Mesendoderm (in vitro differentiated cells): ENCODE data around the gene EXD3.

Source experiments
- DNase-seq: peaks from one replicate; pipeline ENCODE4 v3.0.0; 2013
- H2AK5ac ChIP-seq: 2 replicates; pipeline ENCODE4 v1.6.1; 2013; ENCODE audit warnings: low read length, inconsistent platforms
- H2BK120ac ChIP-seq: 2 replicates; pipeline ENCODE4 v1.6.1; 2013; ENCODE audit warnings: low read depth, mild to moderate bottlenecking, low read length, moderate library complexity, mixed read lengths
- H2BK15ac ChIP-seq: replicated peaks from 2 replicates; pipeline ENCODE4 v1.6.1; 2013; ENCODE audit warnings: low read depth, mild to moderate bottlenecking, moderate library complexity
- H2BK5ac ChIP-seq: 2 replicates; pipeline ENCODE4 v1.6.1; 2013; ENCODE audit warnings: low read length, inconsistent platforms
- H3K18ac ChIP-seq: 2 replicates; pipeline ENCODE4 v1.6.1; 2013; ENCODE audit warnings: mild to moderate bottlenecking, low read length, mixed read lengths
- H3K23ac ChIP-seq: one replicate; pipeline ENCODE4 v1.6.1; 2013; ENCODE audit warnings: low read length
- H3K27ac ChIP-seq: 2 replicates; pipeline ENCODE4 v1.5.1; 2013; ENCODE audit warnings: low read depth, mild to moderate bottlenecking, inconsistent platforms, low read length, moderate library complexity
- H3K27me3 ChIP-seq: 2 replicates; pipeline ENCODE4 v1.6.1; 2013; ENCODE audit warnings: low read length, control low read depth, mild to moderate bottlenecking, inconsistent platforms; ENCODE audit not compliant: insufficient read depth, poor library complexity
- H3K36me3 ChIP-seq: 2 replicates; pipeline ENCODE4 v1.6.1; 2013; ENCODE audit warnings: low read length, inconsistent platforms; ENCODE audit not compliant: control insufficient read depth, insufficient read depth
- H3K4ac ChIP-seq: one replicate; pipeline ENCODE4 v1.6.1; 2013; ENCODE audit warnings: low read depth, mild to moderate bottlenecking, low read length, moderate library complexity
- H3K4me1 ChIP-seq: 2 replicates; pipeline ENCODE4 v1.6.1; 2013; ENCODE audit warnings: low read depth, low read length, inconsistent platforms; ENCODE audit not compliant: control insufficient read depth
- H3K4me2 ChIP-seq: 2 replicates; pipeline ENCODE4 v1.6.1; 2013; ENCODE audit warnings: low read length
- H3K4me3 ChIP-seq: 2 replicates; pipeline ENCODE4 v1.5.1; 2013; ENCODE audit warnings: mild to moderate bottlenecking, low read length
- H3K56ac ChIP-seq: one replicate; pipeline ENCODE4 v1.6.1; 2013; ENCODE audit warnings: low read length
- H3K79me1 ChIP-seq: 2 replicates; pipeline ENCODE4 v1.6.1; 2013; ENCODE audit warnings: low read length, inconsistent platforms
- H3K79me2 ChIP-seq: 2 replicates; pipeline ENCODE4 v1.6.1; 2013; ENCODE audit warnings: mild to moderate bottlenecking, low read length; ENCODE audit not compliant: control insufficient read depth, insufficient read depth
- H3K9ac ChIP-seq: 2 replicates; pipeline ENCODE4 v1.6.1; 2013; ENCODE audit warnings: low read length, inconsistent platforms
- H4K5ac ChIP-seq: one replicate; pipeline ENCODE4 v1.6.1; 2013; ENCODE audit warnings: low read length
- H4K8ac ChIP-seq: one replicate; pipeline ENCODE4 v1.6.1; 2013; ENCODE audit warnings: low read depth, mild to moderate bottlenecking, control low read depth, low read length, moderate library complexity
- WGBS: extraction: QIAGEN DNeasy Blood & Tissue Kit; methylation state at CpG from one replicate; pipeline ENCODE4 v1.1.7; 2013; ENCODE audit warnings: low lambda C conversion rate, missing lambda C conversion rate; ENCODE audit not compliant: insufficient coverage; ENCODE audit errors: extremely low coverage; 5-methylcytosine and 5-hydroxymethylcytosine counted together

Gene EXD3

GRCh38 chr9:137429974-137430722 is 7.2 kb upstream of the EXD3 start:
- no peak overlapping the region for H3K27ac ChIP-seq
- no peak overlapping the region for H3K9ac ChIP-seq
- no peak overlapping the region for H4K8ac ChIP-seq
- H3K18ac ChIP-seq: no peak overlapping the region
- no peak overlapping the region for H3K56ac ChIP-seq
- H3K4me2 ChIP-seq: no peak overlapping the region
- H3K4me1 ChIP-seq: no peaks in the 10 kb centered on the region
- H3K79me1 ChIP-seq: no peaks in the 10 kb centered on the region
- no peak overlapping the region for H2BK15ac ChIP-seq
- no peak overlapping the region for H2AK5ac ChIP-seq
- H3K4ac ChIP-seq: no peak overlapping the region
- no peak overlapping the region for H3K4me3 ChIP-seq
- no peak for DNase-seq
- no peak overlapping the region for H2BK5ac ChIP-seq
- H3K79me2 ChIP-seq: no peaks in the 10 kb centered on the region
- no peaks in the 10 kb centered on the region for H3K36me3 ChIP-seq
- no CpG with 5 or more reads among the region's 34 CpGs for WGBS
- H3K23ac ChIP-seq: no peak overlapping the region
- H4K5ac ChIP-seq: no peak overlapping the region
- H2BK120ac ChIP-seq: no peak overlapping the region
- no peaks in the 10 kb centered on the region for H3K27me3 ChIP-seq

DNA sequence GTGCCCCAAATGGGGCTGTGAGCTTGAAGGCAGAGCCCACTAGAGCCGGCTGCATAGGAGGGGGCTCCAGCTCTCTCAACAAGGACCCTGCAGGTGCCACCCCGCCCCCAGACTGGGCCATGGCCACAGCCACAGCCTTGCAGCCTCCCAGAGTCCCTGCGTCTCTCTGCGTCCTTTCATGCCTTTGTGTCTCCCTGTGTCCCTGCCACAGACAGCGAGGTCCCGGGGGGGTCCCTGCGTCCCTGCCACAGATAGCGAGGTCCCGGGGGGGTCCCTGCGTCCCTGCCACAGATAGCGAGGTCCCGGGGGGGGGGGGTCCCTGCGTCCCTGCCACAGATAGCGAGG is 6.6 kb upstream of the EXD3 start:
- no peak for DNase-seq
- Histone ChIP-seq H3K9ac (no peak overlapping the region), H3K79me1 (no peaks in the 10 kb centered on the region), H3K18ac (no peak overlapping the region), H3K79me2 (no peaks in the 10 kb centered on the region), H2BK15ac (no peak overlapping the region), H2AK5ac (no peak overlapping the region), H4K5ac (no peak overlapping the region), H2BK5ac (no peak overlapping the region), H3K4ac (no peak overlapping the region), H3K4me2 (no peak overlapping the region), H3K36me3 (no peaks in the 10 kb centered on the region), H3K27ac (no peak overlapping the region), H3K23ac (no peak overlapping the region), H2BK120ac (no peak overlapping the region), H3K56ac (no peak overlapping the region), H3K4me1 (no peaks in the 10 kb centered on the region), H3K4me3 (no peak overlapping the region), H3K27me3 (no peaks in the 10 kb centered on the region), H4K8ac (no peak overlapping the region)
- WGBS: no CpG with 5 or more reads among the region's 14 CpGs

DNA sequence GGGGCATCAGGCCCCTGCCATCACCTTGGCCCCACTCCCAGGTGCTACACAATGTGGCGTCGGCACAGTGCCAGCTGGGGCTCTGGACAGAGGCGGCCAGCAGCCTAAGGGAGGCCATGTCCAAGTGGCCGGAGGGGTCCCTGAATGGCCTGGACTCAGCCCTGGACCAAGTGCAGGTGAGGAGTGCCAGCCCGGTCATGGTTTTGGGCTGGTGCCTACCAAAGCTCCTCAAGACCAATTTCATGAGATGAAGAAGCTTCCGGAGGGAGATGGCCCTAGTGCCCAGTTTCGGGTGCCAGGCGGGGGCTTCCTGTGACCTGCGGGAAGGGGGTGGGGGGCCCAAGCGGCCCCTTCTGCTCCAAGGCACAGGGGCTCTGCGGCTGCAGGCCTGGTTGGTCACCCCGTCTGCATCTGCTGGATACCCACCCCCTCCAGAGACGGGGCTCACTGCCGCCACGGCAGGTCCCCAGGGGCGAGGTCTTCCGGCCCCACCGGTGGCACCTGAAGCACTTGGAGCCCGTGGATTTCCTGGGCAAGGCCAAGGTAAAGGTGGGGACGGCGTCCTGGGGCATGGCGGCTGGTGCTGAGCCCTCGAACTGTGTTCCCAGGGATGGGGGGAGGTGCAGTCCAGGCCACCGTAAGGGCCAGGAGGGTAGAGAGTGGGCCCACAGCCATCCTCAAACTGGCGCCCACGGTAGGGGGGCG is 6.0 kb upstream of the EXD3 start:
- Histone ChIP-seq H2AK5ac (no peak overlapping the region), H2BK5ac (no peak overlapping the region), H3K79me2 (no peaks in the 10 kb centered on the region), H3K23ac (no peak overlapping the region), H3K4me2 (no peak overlapping the region), H3K9ac (no peak overlapping the region), H3K27me3 (no peaks in the 10 kb centered on the region), H3K79me1 (no peaks in the 10 kb centered on the region), H3K18ac (no peak overlapping the region), H4K8ac (no peak overlapping the region), H2BK120ac (no peak overlapping the region), H3K36me3 (no peaks in the 10 kb centered on the region), H3K56ac (no peak overlapping the region), H4K5ac (no peak overlapping the region), H3K4me3 (no peak overlapping the region), H3K4me1 (no peaks in the 10 kb centered on the region), H3K27ac (no peak overlapping the region), H2BK15ac (no peak overlapping the region), H3K4ac (no peak overlapping the region)
- no CpG with 5 or more reads among the region's 27 CpGs for WGBS
- DNase-seq: no peak

DNA sequence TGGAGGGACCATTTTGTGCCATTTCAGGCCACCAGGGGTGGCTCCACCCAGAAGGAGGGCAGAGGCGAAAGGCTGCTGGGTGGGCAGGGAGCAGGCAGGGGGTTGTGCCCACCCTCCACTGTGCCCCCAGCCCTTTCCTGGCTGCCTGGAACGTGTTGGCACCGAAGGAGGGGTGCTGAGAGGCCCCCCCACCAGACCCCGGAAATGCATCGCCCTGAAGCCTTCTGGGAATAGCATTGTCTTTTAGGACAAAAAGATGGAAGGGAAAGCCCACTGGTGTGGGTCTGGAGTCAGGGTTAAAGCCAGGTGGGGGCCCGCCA is 5.3 kb upstream of the EXD3 start:
- DNase-seq: no peak
- no peak overlapping the region for H3K56ac ChIP-seq
- no peak overlapping the region for H3K4ac ChIP-seq
- H2AK5ac ChIP-seq: no peak overlapping the region
- no peak overlapping the region for H3K9ac ChIP-seq
- H3K36me3 ChIP-seq: no peaks in the 10 kb centered on the region
- no peaks in the 10 kb centered on the region for H3K79me2 ChIP-seq
- H2BK5ac ChIP-seq: no peak overlapping the region
- H2BK120ac ChIP-seq: no peak overlapping the region
- no peak overlapping the region for H3K4me2 ChIP-seq
- no peak overlapping the region for H4K8ac ChIP-seq
- H3K27me3 ChIP-seq: no peaks in the 10 kb centered on the region
- H3K4me1 ChIP-seq: no peaks in the 10 kb centered on the region
- no peak overlapping the region for H4K5ac ChIP-seq
- H3K18ac ChIP-seq: no peak overlapping the region
- no peak overlapping the region for H3K23ac ChIP-seq
- H3K79me1 ChIP-seq: no peaks in the 10 kb centered on the region
- no CpG with 5 or more reads among the region's 6 CpGs for WGBS
- no peak overlapping the region for H3K27ac ChIP-seq
- no peak overlapping the region for H3K4me3 ChIP-seq
- H2BK15ac ChIP-seq: no peak overlapping the region

DNA sequence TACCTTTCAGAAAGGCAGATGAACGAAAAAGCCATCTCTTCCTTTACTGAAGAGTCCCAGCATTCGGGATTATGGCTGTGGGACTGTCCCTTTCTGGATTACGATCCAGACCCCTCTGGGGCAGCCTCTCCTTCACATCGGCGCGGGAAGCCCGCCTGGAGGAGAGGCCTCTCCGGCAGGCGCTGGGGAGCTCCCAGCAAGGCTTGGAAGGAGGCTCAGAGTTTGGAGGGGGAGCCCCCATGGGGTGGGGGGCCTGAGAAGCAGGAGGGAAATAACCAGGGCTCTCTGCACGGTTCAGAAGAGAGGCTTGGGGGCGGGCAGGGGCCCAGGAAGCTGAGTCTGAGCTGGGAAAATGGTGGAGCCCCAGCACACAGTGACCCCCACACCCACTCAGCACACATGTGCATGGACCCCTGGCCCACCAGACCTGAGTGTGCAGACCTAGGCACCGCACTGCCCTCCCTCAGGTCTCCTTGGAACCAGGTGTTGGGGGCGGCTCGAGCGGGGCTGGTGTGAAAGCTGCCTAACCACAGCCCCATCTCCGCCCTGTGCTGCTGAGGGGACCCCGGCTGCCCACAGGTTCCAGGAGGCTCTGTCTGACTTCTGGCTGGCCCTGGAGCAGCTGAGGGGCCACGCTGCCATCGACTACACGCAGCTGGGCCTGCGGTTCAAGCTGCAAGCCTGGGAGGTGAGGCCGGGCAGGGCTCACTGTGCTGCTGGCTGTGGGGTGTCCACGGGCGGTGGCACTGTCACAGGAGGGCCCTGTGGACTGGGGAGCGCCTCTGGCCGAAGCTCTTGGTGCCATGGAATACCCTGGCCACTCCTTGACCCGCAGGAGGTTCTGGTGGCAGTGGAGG is 4.7 kb upstream of the EXD3 start:
- H3K27ac ChIP-seq: no peak overlapping the region
- no peaks in the 10 kb centered on the region for H3K79me2 ChIP-seq
- no peaks in the 10 kb centered on the region for H3K36me3 ChIP-seq
- H2BK5ac ChIP-seq: no peak overlapping the region
- H3K23ac ChIP-seq: no peak overlapping the region
- no peak overlapping the region for H3K4me2 ChIP-seq
- H3K4me1 ChIP-seq: no peaks in the 10 kb centered on the region
- no peak overlapping the region for H3K9ac ChIP-seq
- no peak overlapping the region for H4K8ac ChIP-seq
- H4K5ac ChIP-seq: no peak overlapping the region
- H2AK5ac ChIP-seq: no peak overlapping the region
- H3K4ac ChIP-seq: no peak overlapping the region
- H2BK120ac ChIP-seq: no peak overlapping the region
- no peak overlapping the region for H2BK15ac ChIP-seq
- H3K27me3 ChIP-seq: no peaks in the 10 kb centered on the region
- H3K56ac ChIP-seq: no peak overlapping the region
- H3K18ac ChIP-seq: no peak overlapping the region
- H3K4me3 ChIP-seq: no peak overlapping the region
- DNase-seq: no peak
- H3K79me1 ChIP-seq: no peaks in the 10 kb centered on the region
- WGBS: no CpG with 5 or more reads among the region's 27 CpGs
